Type B pancreatic cell (in vitro differentiated cells): ENCODE measurements around the gene NAT9. TPM values are rescaled to one million over a fixed set of nuclear protein-coding genes. Genes with fewer than 3 reads are reported as not detected.

Source experiments
- DNase-seq: peaks from one replicate; pipeline ENCODE4 v3.0.0; 2021; ENCODE audit warnings: mixed read lengths; ENCODE audit not compliant: unreplicated experiment; ENCODE audit errors: extremely low spot score
- H3K27ac Mint-ChIP-seq: 2 replicates; pipeline ENCODE4 v1.8.0; 2021; ENCODE audit warnings: mild to moderate bottlenecking, mixed read lengths
- H3K27me3 Mint-ChIP-seq: 2 replicates; pipeline ENCODE4 v1.8.0; 2021; ENCODE audit warnings: mixed read lengths
- H3K36me3 Mint-ChIP-seq: 2 replicates; pipeline ENCODE4 v1.8.0; 2021; ENCODE audit warnings: mixed read lengths
- H3K4me1 Mint-ChIP-seq: one replicate; pipeline ENCODE4 v1.8.0; 2021; ENCODE audit warnings: mixed read lengths; ENCODE audit not compliant: unreplicated experiment
- H3K4me3 Mint-ChIP-seq: 2 replicates; pipeline ENCODE4 v1.8.0; 2021; ENCODE audit warnings: mild to moderate bottlenecking, mixed read lengths
- H3K9me3 Mint-ChIP-seq: 2 replicates; pipeline ENCODE4 v1.8.0; 2021; ENCODE audit warnings: mixed read lengths
- total RNA-seq: library from RNA; stranded (reverse); gene quantifications from 2 replicates; pipeline ENCODE4 v1.2.1, GENCODE V29; 2021; ENCODE audit warnings: low replicate concordance
- TF ChIP-seq, protein P1 (sequence below): fragments of 200-600 bp; sonication (generic); conservative IDR thresholded peaks from 2 replicates; pipeline ENCODE4 v1.5.0; 2021; ENCODE audit warnings: antibody characterized with exemption, mild to moderate bottlenecking

The NAT9 gene
- total RNA-seq, 1 donor from 2014 or later: 67.2 TPM

DNA sequence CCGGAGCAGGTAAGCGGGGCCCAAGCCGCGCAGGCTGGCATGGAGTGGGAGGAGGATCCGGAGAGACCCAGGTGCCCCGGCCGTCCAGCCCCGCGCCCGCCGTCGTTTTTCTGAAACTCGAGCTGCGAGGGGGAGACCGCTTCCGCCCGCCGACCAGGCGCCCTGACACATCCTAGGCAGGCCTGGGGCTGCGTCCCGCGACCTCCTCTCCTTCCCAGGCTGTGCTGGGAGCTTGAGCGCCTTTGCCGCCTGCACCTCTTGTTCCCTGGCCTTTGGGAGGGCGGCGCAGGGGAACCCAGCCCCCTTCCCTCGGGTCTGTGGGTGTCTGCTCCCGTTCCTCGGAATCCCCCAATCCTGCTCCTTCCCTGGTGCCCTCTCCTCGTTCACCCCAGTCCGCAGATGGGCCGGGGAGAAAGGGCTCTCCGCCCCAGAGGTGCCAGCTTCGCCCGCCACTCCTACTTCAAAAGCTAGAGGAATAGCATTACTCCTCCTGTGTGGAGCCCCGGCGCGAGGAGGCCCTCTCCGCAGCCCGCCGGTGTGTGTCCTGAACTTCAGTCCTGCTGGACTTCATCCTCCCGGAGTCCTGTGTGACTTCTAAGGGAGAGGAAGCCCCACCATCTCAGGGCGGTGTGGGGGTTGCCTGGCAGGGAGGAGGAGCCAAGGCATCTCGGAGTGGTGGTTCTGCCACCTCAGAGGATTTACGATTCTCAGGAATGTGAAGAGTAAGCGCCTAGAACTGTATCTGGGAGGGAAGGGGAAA lies 26.7 kb downstream of the NAT9 start:
- Mint-ChIP-seq H3K4me1 (peaks cover 22% of the 10 kb centered on the region), H3K27ac (peak overlapping the region; percentile 94), H3K27me3 (peaks cover 17% of the 10 kb centered on the region), H3K4me3 (peak overlapping the region; percentile 98), H3K36me3 (peaks cover 10% of the 10 kb centered on the region), H3K9me3 (no peaks in the 10 kb centered on the region)
- TF ChIP-seq, protein P1, sequence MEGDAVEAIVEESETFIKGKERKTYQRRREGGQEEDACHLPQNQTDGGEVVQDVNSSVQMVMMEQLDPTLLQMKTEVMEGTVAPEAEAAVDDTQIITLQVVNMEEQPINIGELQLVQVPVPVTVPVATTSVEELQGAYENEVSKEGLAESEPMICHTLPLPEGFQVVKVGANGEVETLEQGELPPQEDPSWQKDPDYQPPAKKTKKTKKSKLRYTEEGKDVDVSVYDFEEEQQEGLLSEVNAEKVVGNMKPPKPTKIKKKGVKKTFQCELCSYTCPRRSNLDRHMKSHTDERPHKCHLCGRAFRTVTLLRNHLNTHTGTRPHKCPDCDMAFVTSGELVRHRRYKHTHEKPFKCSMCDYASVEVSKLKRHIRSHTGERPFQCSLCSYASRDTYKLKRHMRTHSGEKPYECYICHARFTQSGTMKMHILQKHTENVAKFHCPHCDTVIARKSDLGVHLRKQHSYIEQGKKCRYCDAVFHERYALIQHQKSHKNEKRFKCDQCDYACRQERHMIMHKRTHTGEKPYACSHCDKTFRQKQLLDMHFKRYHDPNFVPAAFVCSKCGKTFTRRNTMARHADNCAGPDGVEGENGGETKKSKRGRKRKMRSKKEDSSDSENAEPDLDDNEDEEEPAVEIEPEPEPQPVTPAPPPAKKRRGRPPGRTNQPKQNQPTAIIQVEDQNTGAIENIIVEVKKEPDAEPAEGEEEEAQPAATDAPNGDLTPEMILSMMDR: peak; percentile 9
- DNase-seq: no peak

DNA sequence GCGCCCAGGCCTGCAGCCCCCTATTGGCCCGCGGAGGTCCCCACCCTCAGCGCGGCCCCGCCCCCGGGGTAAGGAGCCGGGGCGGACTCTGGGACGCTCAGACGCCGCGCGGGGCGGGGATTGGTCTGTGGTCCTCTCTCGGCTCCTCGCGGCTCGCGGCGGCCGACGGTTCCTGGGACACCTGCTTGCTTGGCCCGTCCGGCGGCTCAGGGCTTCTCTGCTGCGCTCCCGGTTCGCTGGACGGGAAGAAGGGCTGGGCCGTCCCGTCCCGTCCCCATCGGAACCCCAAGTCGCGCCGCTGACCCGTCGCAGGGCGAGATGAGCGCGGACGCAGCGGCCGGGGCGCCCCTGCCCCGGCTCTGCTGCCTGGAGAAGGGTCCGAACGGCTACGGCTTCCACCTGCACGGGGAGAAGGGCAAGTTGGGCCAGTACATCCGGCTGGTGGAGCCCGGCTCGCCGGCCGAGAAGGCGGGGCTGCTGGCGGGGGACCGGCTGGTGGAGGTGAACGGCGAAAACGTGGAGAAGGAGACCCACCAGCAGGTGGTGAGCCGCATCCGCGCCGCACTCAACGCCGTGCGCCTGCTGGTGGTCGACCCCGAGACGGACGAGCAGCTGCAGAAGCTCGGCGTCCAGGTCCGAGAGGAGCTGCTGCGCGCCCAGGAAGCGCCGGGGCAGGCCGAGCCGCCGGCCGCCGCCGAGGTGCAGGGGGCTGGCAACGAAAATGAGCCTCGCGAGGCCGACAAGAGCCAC lies 27.4 kb downstream of the NAT9 start, which contains the start of gene NHERF1:
Gene NHERF1 (plus strand): TSS at position 100 of the 750 bp plus-strand sequence. CDS start 219 bp downstream, at position 319.
- TF ChIP-seq, protein P1: peak; percentile 56
- peaks cover 22% of the 10 kb centered on the region for H3K4me1 Mint-ChIP-seq
- peak within 1 kb of the TSS; percentile 94 for H3K27ac Mint-ChIP-seq
- peak; percentile 97 for DNase-seq
- H3K4me3 Mint-ChIP-seq: peak within 1 kb of the TSS; percentile 98
- H3K36me3 Mint-ChIP-seq: peaks cover 10% of the 10 kb centered on the region
- peaks cover 17% of the 10 kb centered on the region for H3K27me3 Mint-ChIP-seq
- H3K9me3 Mint-ChIP-seq: no peaks in the 10 kb centered on the region

DNA sequence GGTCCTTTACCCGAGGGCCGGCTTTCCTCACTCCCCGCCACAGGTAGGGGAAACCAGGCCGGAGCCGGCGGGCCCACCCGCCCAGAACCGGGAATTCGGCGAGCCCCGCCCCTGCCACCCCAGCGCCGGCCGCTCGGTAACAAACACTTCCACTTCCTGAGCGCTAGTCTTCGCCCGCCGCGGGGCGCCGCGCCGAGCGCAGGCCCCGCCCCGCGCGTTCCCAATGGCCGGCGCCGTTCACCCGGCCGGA lies 27.9 kb downstream of the NAT9 start:
- no peak for DNase-seq
- Mint-ChIP-seq H3K4me3 (peak overlapping the region; percentile 75), H3K9me3 (no peaks in the 10 kb centered on the region), H3K36me3 (peaks cover 10% of the 10 kb centered on the region), H3K27me3 (peaks cover 20% of the 10 kb centered on the region), H3K4me1 (peaks cover 23% of the 10 kb centered on the region), H3K27ac (no peak overlapping the region)
- TF ChIP-seq, protein P1: peak; percentile 22

DNA sequence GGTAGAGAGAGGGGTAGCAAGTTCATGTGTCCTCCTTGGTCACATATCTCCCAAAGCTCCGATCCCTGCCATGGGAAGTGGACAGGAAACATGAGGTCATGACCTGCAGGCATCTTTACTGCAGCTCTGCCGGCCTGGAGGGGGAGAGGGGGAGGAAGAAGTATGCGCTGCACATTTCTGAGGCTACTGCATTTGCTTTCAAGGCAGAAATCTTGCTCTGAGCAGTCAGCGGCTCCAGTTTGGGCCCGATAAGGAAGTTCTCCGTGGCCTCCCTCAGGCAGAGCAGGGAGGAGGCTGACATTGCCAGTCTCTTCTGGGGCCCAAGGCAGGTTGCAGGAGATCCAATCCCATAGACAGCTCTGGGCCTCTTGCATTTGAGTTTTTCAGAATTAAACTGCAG lies 29.2 kb downstream of the NAT9 start:
- H3K27me3 Mint-ChIP-seq: peaks cover 22% of the 10 kb centered on the region
- peak overlapping the region; percentile 75 for H3K4me3 Mint-ChIP-seq
- peak overlapping the region; percentile 83 for H3K27ac Mint-ChIP-seq
- TF ChIP-seq, protein P1: no peak
- H3K36me3 Mint-ChIP-seq: peaks cover 3% of the 10 kb centered on the region
- H3K9me3 Mint-ChIP-seq: no peaks in the 10 kb centered on the region
- no peak for DNase-seq
- peaks cover 27% of the 10 kb centered on the region for H3K4me1 Mint-ChIP-seq

DNA sequence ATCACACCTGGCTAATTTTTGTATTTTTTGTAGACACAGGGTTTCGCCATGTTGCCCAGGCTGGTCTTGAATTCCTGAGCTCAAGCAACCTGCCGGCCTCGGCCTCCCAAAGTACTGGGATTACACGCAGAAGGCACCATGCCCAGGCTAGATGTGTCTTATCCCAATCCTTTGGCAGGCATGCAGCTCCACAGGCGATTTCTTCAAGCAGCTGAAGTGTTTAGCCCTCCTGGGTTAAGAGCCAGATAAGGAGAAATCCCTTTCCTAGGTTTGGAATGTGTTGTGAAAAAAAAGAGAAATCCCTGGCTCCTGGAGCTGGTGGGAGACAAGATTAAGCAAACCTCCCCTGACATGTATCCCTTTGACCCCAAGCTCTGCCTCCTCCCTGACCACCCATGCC lies 29.8 kb downstream of the NAT9 start:
- H3K27ac Mint-ChIP-seq: peak overlapping the region; percentile 83
- H3K4me1 Mint-ChIP-seq: peaks cover 27% of the 10 kb centered on the region
- no peaks in the 10 kb centered on the region for H3K9me3 Mint-ChIP-seq
- no peak for DNase-seq
- peaks cover 22% of the 10 kb centered on the region for H3K27me3 Mint-ChIP-seq
- peak overlapping the region; percentile 75 for H3K4me3 Mint-ChIP-seq
- H3K36me3 Mint-ChIP-seq: peaks cover 3% of the 10 kb centered on the region
- TF ChIP-seq, protein P1: no peak
